Endothelial cell of umbilical vein (primary cell): ENCODE measurements around the gene KL. TPM values are rescaled to one million over a fixed set of nuclear protein-coding genes. Genes with fewer than 3 reads are reported as not detected.

ENCODE experiments used
- BruUV-seq: library from RNA; stranded (reverse); fragments of 400-500 nt; replicated peaks from 2 replicates; lab custom pipeline; 2021; lab: Mats Ljungman, UMichigan
- CTCF ChIA-PET: fragments of 300-600, 350-600 bp; sonication (Branson Sonifier 250); formaldehyde crosslinking; loops from one replicate; lab custom pipeline; 2021; ENCODE audit warnings: antibody characterized with exemption, inconsistent platforms; lab: Charles Lee
- POLR2A ChIA-PET: fragments of 300-600, 350-600 bp; sonication (Branson Sonifier 250); formaldehyde crosslinking; loops from one replicate; lab custom pipeline; 2021; ENCODE audit warnings: antibody characterized with exemption, inconsistent platforms; lab: Charles Lee
- DNase-seq: peaks from one replicate; pipeline ENCODE4 v3.0.0-alpha.2; 2011; ENCODE audit warnings: low read depth, low spot score
- FAIRE-seq: peaks from 2 replicates; lab custom pipeline; 2011; peaks lifted over from hg19 to GRCh38; lab: Jason Lieb, UNC
- H2AFZ ChIP-seq: 2 replicates; pipeline ENCODE4 v1.6.0; 2012; ENCODE audit warnings: low read depth, low read length, control low read depth, inconsistent platforms
- H3K27ac ChIP-seq: 2 replicates; pipeline ENCODE4 v1.5.1; 2011; ENCODE audit warnings: low read depth, mild to moderate bottlenecking, control low read depth, low read length, moderate library complexity; ENCODE audit not compliant: insufficient read depth
- H3K27me3 ChIP-seq, 2 experiments: 2 replicates each; pipeline versions ENCODE4 v1.6.0 to v1.6.1; 2011; ENCODE audit warnings: low read length in 2 of 2, mixed read lengths in 1 of 2; ENCODE audit not compliant: control insufficient read depth in 2 of 2, insufficient read depth in 2 of 2
- H3K36me3 ChIP-seq, 2 experiments: 2 replicates in 1 of 2; 3 replicates in 1 of 2; pipeline ENCODE4 v1.5.1; 2011; ENCODE audit warnings: low read length in 2 of 2, mild to moderate bottlenecking in 1 of 2, moderate library complexity in 1 of 2; ENCODE audit not compliant: control insufficient read depth in 2 of 2, insufficient read depth in 2 of 2; ENCODE audit errors: extremely low read depth in 1 of 2
- H3K4me1 ChIP-seq: 3 replicates; pipeline ENCODE4 v1.5.1; 2011; ENCODE audit warnings: mild to moderate bottlenecking, low read length; ENCODE audit not compliant: control insufficient read depth, insufficient read depth; ENCODE audit errors: extremely low read depth
- H3K4me2 ChIP-seq: 2 replicates; pipeline ENCODE4 v1.6.1; 2011; ENCODE audit warnings: low read length, control low read depth, mixed read lengths; ENCODE audit not compliant: insufficient read depth
- H3K4me3 ChIP-seq, 3 experiments: fragments of 200-600 bp in 1 of 3; sonication (generic), shearing (Covaris generic) in 1 of 3; replicated peaks in 1 of 3; 2 replicates each; pipeline ENCODE4 v1.5.1; 2011 to 2016; ENCODE audit warnings: control low read depth in 3 of 3, low read length in 3 of 3, mild to moderate bottlenecking in 2 of 3, inconsistent platforms in 1 of 3, low read depth in 1 of 3, moderate library complexity in 1 of 3; ENCODE audit not compliant: insufficient read depth in 1 of 3
- H3K79me2 ChIP-seq: 2 replicates; pipeline ENCODE4 v1.6.0; 2012; ENCODE audit warnings: low read length, inconsistent platforms; ENCODE audit not compliant: control insufficient read depth, insufficient read depth
- H3K9ac ChIP-seq: replicated peaks from 2 replicates; pipeline ENCODE3; 2011; ENCODE audit warnings: low read length, control low read depth; ENCODE audit not compliant: insufficient read depth; ENCODE audit errors: extremely low read depth
- H3K9me1 ChIP-seq: replicated peaks from 3 replicates; pipeline ENCODE4 v1.6.0; 2011; ENCODE audit warnings: mild to moderate bottlenecking, low read length; ENCODE audit not compliant: control insufficient read depth, insufficient read depth; ENCODE audit errors: extremely low read depth
- H3K9me3 ChIP-seq: replicated peaks from 2 replicates; pipeline ENCODE4 v1.5.1; 2012; ENCODE audit warnings: low read length, inconsistent platforms; ENCODE audit not compliant: control insufficient read depth, insufficient read depth
- H4K20me1 ChIP-seq: replicated peaks from 2 replicates; pipeline ENCODE3; 2011; ENCODE audit warnings: mild to moderate bottlenecking, low read length; ENCODE audit not compliant: control insufficient read depth, insufficient read depth; ENCODE audit errors: extremely low read depth
- EZH2 ChIP-seq: IDR thresholded peaks from 2 replicates; pipeline ENCODE4 v1.6.1; 2012; ENCODE audit warnings: borderline replicate concordance, low read depth, mild to moderate bottlenecking, moderate library complexity, low read length, inconsistent platforms; ENCODE audit not compliant: severe bottlenecking
- FOS ChIP-seq: IDR thresholded peaks from 2 replicates; pipeline ENCODE4 v1.6.1; 2011; ENCODE audit warnings: mild to moderate bottlenecking, low read length, moderate library complexity, borderline replicate concordance; ENCODE audit not compliant: insufficient read depth
- GATA2 ChIP-seq: IDR thresholded peaks from 2 replicates; pipeline ENCODE4 v1.7.0; 2011; ENCODE audit warnings: low read depth, mild to moderate bottlenecking, moderate library complexity, mixed read lengths, low read length; ENCODE audit not compliant: insufficient read length, insufficient read depth
- MYC ChIP-seq: IDR thresholded peaks from one replicate; pipeline ENCODE4 v1.6.1; 2011; ENCODE audit warnings: mild to moderate bottlenecking, low read depth, low read length
- POLR2A ChIP-seq: IDR thresholded peaks from 2 replicates; pipeline ENCODE4 v1.6.1; 2012; ENCODE audit warnings: low read depth, mild to moderate bottlenecking, control low read depth, low read length
- POLR2AphosphoS5 ChIP-seq: IDR thresholded peaks from 2 replicates; pipeline ENCODE4 v1.6.1; 2012; ENCODE audit warnings: low read depth, mild to moderate bottlenecking, control low read depth, low read length, moderate library complexity; ENCODE audit not compliant: insufficient read depth
- dilution Hi-C: fragments of 300-500 bp; cut with MboI; formaldehyde crosslinking; loops from one replicate; pipeline ENCODE4 v1.15.0; 2019; ENCODE audit warnings: low sequenced_read_pairs; ENCODE audit not compliant: extremely low pct_ligation_motif_present
- intact Hi-C: fragments of 100-400 bp; cut with micrococcal nuclease; formaldehyde crosslinking; loops from one replicate; pipeline ENCODE4 v1.10.0; 2022
- polyA plus RNA-seq, 4 experiments: library from polyadenylated mRNA; depleted of rRNA in 3 of 4; stranded (reverse) in 3 of 4; unstranded in 1 of 4; fragments of >200 nt; gene quantifications; 2 replicates each; pipeline versions ENCODE4 v1.2.1 to v1.2.3, GENCODE V29; 2011 to 2012; ENCODE audit warnings: missing spikeins in 1 of 4
- total RNA-seq: library from RNA; stranded (reverse); gene quantifications from 2 replicates; pipeline ENCODE4 v1.2.3, GENCODE V29; 2021
- TF ChIP-seq, protein P1 (sequence below): IDR thresholded peaks from 2 replicates; pipeline ENCODE4 v1.6.1; 2011; ENCODE audit not compliant: insufficient read depth, insufficient read length
- TF ChIP-seq, protein P2 (sequence below), 2 donors: IDR thresholded peaks; 1 replicate in 1 of 2; 2 replicates in 1 of 2; pipeline ENCODE4 v1.5.1; 2011; ENCODE audit warnings: low read length in 2 of 2, mild to moderate bottlenecking in 2 of 2, moderate library complexity in 2 of 2, control low read depth in 1 of 2, inconsistent platforms in 1 of 2, low read depth in 1 of 2; ENCODE audit not compliant: insufficient read depth in 1 of 2; ENCODE audit errors: extremely low read depth in 1 of 2

KL gene
- total and polyA plus RNA-seq, 2 donors (not counting 3 experiments of a cell fraction or from before 2014, with no cell fraction given): 0.01 to 0.07 TPM

DNA sequence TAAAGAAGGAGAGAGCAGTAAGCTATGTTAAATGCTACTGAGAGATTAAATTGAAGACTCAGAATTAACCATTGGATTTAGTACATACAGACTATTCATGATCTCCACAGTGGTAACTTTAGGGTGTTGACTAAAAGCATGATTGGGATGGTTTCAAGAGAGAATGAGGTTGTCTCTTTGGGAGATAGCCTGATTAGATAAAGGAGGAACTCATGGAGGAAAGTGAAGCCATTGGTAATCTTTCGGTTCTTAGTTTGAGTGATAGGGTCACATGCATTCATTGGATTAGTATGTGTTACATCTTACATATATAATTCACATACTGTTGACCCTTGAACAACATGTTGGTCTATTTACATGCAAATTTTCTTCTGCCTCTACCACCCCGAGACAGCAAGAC is 18.8 kb upstream of the KL start:
- Histone ChIP-seq H3K9me1 (no peaks in the 10 kb centered on the region), H3K4me1 (no peaks in the 10 kb centered on the region), H3K9me3 (no peaks in the 10 kb centered on the region), H3K9ac (no peak overlapping the region), H2AFZ (no peak overlapping the region), H3K36me3 (no peaks in the 10 kb centered on the region), H4K20me1 (no peaks in the 10 kb centered on the region), H3K4me3 (no peak overlapping the region), H3K27me3 (peaks cover 3 to 11% of the 10 kb centered on the region in 2 experiments), H3K27ac (no peak overlapping the region), H3K4me2 (no peak overlapping the region), H3K79me2 (no peaks in the 10 kb centered on the region)
- no TSS peak for BruUV-seq
- POLR2A ChIA-PET: no interaction called here
- no peak for FAIRE-seq
- no peak for TF ChIP-seq MYC
- DNase-seq: no peak
- dilution Hi-C loops: no loop called here
- intact Hi-C loops: no loop called here
- CTCF ChIA-PET: no interaction called here

DNA sequence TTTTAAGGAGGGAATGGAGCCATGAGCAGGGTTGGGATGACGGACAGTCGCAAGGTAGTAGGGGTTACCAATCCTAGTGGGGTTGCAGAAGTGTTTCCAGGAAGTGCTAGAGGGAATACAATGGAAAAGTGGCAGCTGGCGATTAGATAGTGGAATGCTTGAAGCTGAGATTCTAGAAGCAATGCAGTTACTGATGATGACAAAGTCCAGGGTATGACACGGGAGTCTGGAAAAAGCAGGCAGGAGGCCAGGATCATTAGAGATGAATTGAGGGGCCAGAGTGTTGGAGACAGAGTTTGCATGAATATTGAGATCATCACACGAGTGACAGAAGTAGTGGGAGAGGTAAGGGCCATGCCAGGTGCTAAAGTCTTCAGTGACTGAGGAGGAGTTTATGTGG is 17.3 kb upstream of the KL start:
- no peak for FAIRE-seq
- Histone ChIP-seq H3K4me1 (no peaks in the 10 kb centered on the region), H3K27me3 (peaks cover 3 to 11% of the 10 kb centered on the region in 2 experiments), H3K4me3 (no peak overlapping the region), H3K4me2 (no peak overlapping the region), H3K79me2 (no peaks in the 10 kb centered on the region), H3K9me1 (no peaks in the 10 kb centered on the region), H3K9ac (no peak overlapping the region), H3K9me3 (no peaks in the 10 kb centered on the region), H2AFZ (no peak overlapping the region), H3K36me3 (no peaks in the 10 kb centered on the region), H3K27ac (no peak overlapping the region), H4K20me1 (no peaks in the 10 kb centered on the region)
- CTCF ChIA-PET: no interaction called here
- TF ChIP-seq, protein P1, sequence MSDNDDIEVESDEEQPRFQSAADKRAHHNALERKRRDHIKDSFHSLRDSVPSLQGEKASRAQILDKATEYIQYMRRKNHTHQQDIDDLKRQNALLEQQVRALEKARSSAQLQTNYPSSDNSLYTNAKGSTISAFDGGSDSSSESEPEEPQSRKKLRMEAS: no peak
- TF ChIP-seq POLR2AphosphoS5 (no peak), POLR2A (no peak), MYC (no peak), EZH2 (no peak), FOS (no peak), GATA2 (no peak)
- TF ChIP-seq, protein P2, sequence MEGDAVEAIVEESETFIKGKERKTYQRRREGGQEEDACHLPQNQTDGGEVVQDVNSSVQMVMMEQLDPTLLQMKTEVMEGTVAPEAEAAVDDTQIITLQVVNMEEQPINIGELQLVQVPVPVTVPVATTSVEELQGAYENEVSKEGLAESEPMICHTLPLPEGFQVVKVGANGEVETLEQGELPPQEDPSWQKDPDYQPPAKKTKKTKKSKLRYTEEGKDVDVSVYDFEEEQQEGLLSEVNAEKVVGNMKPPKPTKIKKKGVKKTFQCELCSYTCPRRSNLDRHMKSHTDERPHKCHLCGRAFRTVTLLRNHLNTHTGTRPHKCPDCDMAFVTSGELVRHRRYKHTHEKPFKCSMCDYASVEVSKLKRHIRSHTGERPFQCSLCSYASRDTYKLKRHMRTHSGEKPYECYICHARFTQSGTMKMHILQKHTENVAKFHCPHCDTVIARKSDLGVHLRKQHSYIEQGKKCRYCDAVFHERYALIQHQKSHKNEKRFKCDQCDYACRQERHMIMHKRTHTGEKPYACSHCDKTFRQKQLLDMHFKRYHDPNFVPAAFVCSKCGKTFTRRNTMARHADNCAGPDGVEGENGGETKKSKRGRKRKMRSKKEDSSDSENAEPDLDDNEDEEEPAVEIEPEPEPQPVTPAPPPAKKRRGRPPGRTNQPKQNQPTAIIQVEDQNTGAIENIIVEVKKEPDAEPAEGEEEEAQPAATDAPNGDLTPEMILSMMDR (IDR thresholded peaks at IDR 0.05; ENCODE audit: extremely low read depth in 1 of 2, insufficient read depth in 1 of 2, low read depth in 1 of 2, low read length in 2 of 2): no peak
- POLR2A ChIA-PET: no interaction called here
- BruUV-seq: no TSS peak
- dilution Hi-C loops (no loop called here), intact Hi-C loops (no loop called here)
- DNase-seq: no peak
